HG02759 (cell line): Measurements from ENCODE around the gene PROK2.

Experiments used
- ATAC-seq: cut with Tn5 transposase; IDR thresholded peaks from one replicate; pipeline ENCODE4 v1.9.1; 2021; ENCODE audit warnings: mild to moderate bottlenecking, moderate library complexity; ENCODE audit not compliant: unreplicated experiment

The PROK2 gene

DNA sequence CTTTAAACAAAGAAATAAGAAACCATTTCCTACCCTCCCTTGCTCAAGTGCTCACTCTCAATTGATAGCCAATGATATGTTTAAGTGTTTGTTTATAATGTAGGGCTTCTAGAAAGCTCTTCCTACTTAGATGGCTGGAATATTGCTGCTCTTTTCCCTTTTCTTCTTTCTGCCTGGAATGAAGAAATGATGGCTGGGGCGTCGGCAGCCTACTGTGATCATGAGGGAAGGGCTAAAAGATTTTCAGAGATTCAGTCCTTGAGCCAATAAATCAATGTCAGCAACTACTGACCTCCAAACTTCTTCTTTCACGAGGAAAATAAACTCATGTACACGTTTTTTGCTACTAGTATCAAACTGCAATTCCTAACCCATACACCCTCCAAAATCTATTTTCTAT is 33.3 kb downstream of the PROK2 start:
- ATAC-seq = no peak

GRCh38 chr3:71744738-71745137 is 40.2 kb downstream of the PROK2 start:
- no peak for ATAC-seq

DNA sequence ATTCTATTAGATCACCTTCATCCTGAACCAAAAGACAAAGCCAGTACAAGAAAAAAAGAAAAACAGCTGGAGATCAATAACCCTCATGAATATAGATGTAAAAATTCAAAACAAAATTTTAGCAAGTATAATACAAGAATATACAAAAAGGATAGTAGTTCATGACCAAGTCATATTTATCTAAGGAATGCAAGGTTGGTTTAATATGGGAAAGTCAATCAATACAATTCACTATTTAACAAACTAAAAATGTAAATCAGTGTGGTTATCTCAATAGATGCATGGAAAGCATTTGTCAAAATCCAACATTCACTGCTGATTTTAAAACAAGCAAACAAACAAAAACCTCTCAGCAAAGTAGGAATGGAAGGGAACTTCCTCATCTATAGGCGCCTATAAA is 42.3 kb downstream of the PROK2 start:
- no peak for ATAC-seq

- no peak for ATAC-seq
Measured at GRCh38 chr3:71734881-71735280, 50.1 kb downstream of the PROK2 start.

DNA sequence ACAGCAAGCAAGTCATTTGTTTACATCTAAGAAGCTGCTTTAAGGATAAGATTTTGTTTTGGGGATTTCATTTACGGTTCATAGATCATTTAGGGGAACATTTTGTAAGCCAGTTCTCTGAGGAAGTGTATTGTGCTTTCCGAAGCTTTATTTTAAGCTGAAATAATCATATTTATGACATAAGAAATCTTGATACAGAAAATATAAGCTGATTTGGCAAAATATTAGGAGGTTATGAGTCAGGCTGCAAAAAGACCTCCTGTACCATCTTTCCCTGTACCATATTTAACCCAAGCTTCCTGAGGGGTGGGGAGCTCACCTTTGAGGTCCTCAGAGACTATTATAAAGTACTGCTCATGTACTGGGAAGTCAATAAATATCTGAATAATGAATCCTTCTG is 51.6 kb downstream of the PROK2 start:
- no peak for ATAC-seq

GRCh38 chr3:71732637-71733036 is 52.3 kb downstream of the PROK2 start:
- ATAC-seq = no peak

- ATAC-seq = no peak
Measured at GRCh38 chr3:71728632-71729342, 56.2 kb downstream of the PROK2 start.

- ATAC-seq = no peak
Measured at GRCh38 chr3:71726146-71726545, 58.8 kb downstream of the PROK2 start.

DNA sequence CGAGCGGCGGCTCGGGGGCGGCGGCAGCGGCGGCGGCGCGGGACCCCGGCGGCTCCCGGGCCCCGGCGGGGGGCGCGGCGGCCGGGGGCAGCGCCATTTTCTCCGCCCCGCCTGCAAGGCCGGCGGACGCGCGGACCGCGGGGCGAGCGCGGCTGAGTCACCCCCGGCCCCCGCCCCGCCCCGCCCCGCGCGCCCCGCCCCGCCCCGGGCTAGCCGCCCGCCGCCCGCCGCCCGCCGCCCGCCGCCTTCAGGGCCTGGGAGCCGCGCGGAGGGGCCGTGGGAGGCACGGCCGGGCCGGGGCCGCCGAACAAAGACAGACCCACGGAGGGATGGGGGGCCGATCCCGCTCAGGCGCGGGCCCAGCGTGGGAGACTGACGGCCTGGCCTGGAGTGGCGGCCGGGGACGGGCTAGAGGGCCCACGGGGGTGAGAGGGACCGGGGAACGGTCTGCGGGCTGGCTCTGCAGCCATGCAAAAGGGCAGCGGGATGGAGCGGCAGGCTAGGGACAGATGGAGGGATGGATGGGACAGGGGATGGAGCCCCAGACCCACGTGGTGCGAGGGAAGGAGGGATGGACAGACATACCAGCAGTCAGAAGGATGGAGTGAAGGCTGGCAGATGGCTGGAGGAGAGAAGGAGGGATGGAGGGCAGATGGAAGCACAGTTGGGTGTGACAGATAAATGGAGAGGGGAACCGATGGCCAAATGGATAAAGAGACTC is 59.5 kb downstream of the PROK2 start, which contains the start of gene EIF4E3:
Gene EIF4E3 (minus strand): TSS at position 132 of the 721 bp plus-strand sequence. CDS start 35 bp downstream, at position 97.
- ATAC-seq = peak; percentile 63

GRCh38 chr3:71724584-71725270 is 60.2 kb downstream of the PROK2 start:
- peak; percentile 51 for ATAC-seq

GRCh38 chr3:71724171-71724453 is 60.8 kb downstream of the PROK2 start:
- no peak for ATAC-seq

GRCh38 chr3:71723452-71724170 is 61.3 kb downstream of the PROK2 start:
- ATAC-seq = no peak

GRCh38 chr3:71722693-71723092 is 62.3 kb downstream of the PROK2 start:
- no peak for ATAC-seq
